Neural cell (in vitro differentiated cells): ENCODE measurements around the gene CDCA5. TPM values are rescaled to one million over a fixed set of nuclear protein-coding genes. Genes with fewer than 3 reads are reported as not detected.
A peak's percentile ranks its signal among the peaks of the same experiment; 100 is the strongest.
"Not testable (repeated sequence)": the region's sequence is repeated elsewhere in the genome, so short reads cannot be mapped to it uniquely, and the experiment has no call there.

ENCODE experiments used
- H2AFZ ChIP-seq: fragments of 200-600, 300-800 bp; sonication (generic), shearing (Covaris generic); 2 replicates; pipeline ENCODE4 v1.6.0; 2014; ENCODE audit warnings: low read depth, mild to moderate bottlenecking, antibody characterized with exemption, low read length, moderate library complexity
- H3F3A ChIP-seq: fragments of 200-600 bp; shearing (Covaris generic); 2 replicates; pipeline ENCODE4 v1.6.1; 2016; ENCODE audit warnings: mild to moderate bottlenecking, moderate library complexity, mixed read lengths, antibody characterized with exemption, low read length; ENCODE audit not compliant: insufficient read depth, poor library complexity, severe bottlenecking
- H3K27ac ChIP-seq: fragments of 200-600, 300-800 bp; sonication (generic), shearing (Covaris generic); 2 replicates; pipeline ENCODE4 v1.5.1; 2014; ENCODE audit warnings: mild to moderate bottlenecking, low read length, moderate library complexity
- H3K27me3 ChIP-seq: fragments of 300-800, 200-600 bp; sonication (generic), shearing (Covaris generic); 2 replicates; pipeline ENCODE4 v1.6.0; 2014; ENCODE audit warnings: mild to moderate bottlenecking, low read depth, low read length, moderate library complexity; ENCODE audit not compliant: insufficient read depth
- H3K36me3 ChIP-seq: fragments of 300-800, 200-600 bp; sonication (generic), shearing (Covaris generic); 2 replicates; pipeline ENCODE4 v1.5.1; 2014; ENCODE audit warnings: mild to moderate bottlenecking, antibody characterized with exemption, low read length, moderate library complexity; ENCODE audit not compliant: insufficient read depth
- H3K4me2 ChIP-seq: fragments of 300-800, 200-600 bp; sonication (generic), shearing (Covaris generic); 2 replicates; pipeline ENCODE4 v1.6.0; 2014; ENCODE audit warnings: mild to moderate bottlenecking, low read length
- H3K4me3 ChIP-seq: fragments of 300-800, 200-600 bp; sonication (generic), shearing (Covaris generic); 2 replicates; pipeline ENCODE4 v1.5.1; 2014; ENCODE audit warnings: mild to moderate bottlenecking, low read length, moderate library complexity
- H3K79me2 ChIP-seq: fragments of 200-600 bp; shearing (Covaris generic); replicated peaks from 2 replicates; pipeline ENCODE4 v1.6.0; 2014; ENCODE audit warnings: mild to moderate bottlenecking, low read length, moderate library complexity; ENCODE audit not compliant: insufficient read depth
- H3K9ac ChIP-seq: fragments of 300-800, 200-600 bp; sonication (generic), shearing (Covaris generic); 2 replicates; pipeline ENCODE4 v1.6.1; 2016; ENCODE audit warnings: mild to moderate bottlenecking, low read length, mixed read lengths
- H3K9me2 ChIP-seq: fragments of 200-600 bp; shearing (Covaris generic); 2 replicates; pipeline ENCODE4 v1.6.1; 2016; ENCODE audit warnings: mild to moderate bottlenecking, low read length, mixed read lengths; ENCODE audit not compliant: insufficient read depth
- H3K9me3 ChIP-seq: fragments of 200-600, 300-800 bp; sonication (generic), shearing (Covaris generic); 2 replicates; pipeline ENCODE4 v1.6.1; 2016; ENCODE audit warnings: mild to moderate bottlenecking, mixed run types, low read length, moderate library complexity, mixed read lengths
- H4K20me1 ChIP-seq: fragments of 200-600 bp; shearing (Covaris generic); 2 replicates; pipeline ENCODE4 v1.6.1; 2016; ENCODE audit warnings: mild to moderate bottlenecking, mixed run types; ENCODE audit not compliant: insufficient read depth
- EP300 ChIP-seq: fragments of 450-650 bp; conservative IDR thresholded peaks from 2 replicates; pipeline ENCODE4 v1.6.1; 2014; ENCODE audit warnings: antibody characterized with exemption, mild to moderate bottlenecking, moderate library complexity; ENCODE audit not compliant: poor library complexity, severe bottlenecking
- EZH2 ChIP-seq: fragments of 200-600, 300-800 bp; shearing (Covaris generic), sonication (generic); IDR thresholded peaks from 2 replicates; pipeline ENCODE4 v1.6.1; 2014; ENCODE audit warnings: antibody characterized with exemption, low read length, borderline replicate concordance, mild to moderate bottlenecking; ENCODE audit not compliant: insufficient read depth, poor library complexity, severe bottlenecking
- MXI1 ChIP-seq: fragments of 450-650 bp; conservative IDR thresholded peaks from 2 replicates; pipeline ENCODE4 v1.6.1; 2014; ENCODE audit warnings: antibody characterized with exemption, mild to moderate bottlenecking; ENCODE audit not compliant: poor library complexity, severe bottlenecking
- POLR2AphosphoS5 ChIP-seq: IDR thresholded peaks from 2 replicates; pipeline ENCODE4 v1.6.1; 2012
- RAD21 ChIP-seq: fragments of 450-650 bp; conservative IDR thresholded peaks from 2 replicates; pipeline ENCODE4 v1.6.1; 2014; ENCODE audit warnings: antibody characterized with exemption, mild to moderate bottlenecking, moderate library complexity
- SMC3 ChIP-seq: fragments of 450-650 bp; conservative IDR thresholded peaks from 2 replicates; pipeline ENCODE4 v1.6.1; 2014; ENCODE audit warnings: antibody characterized with exemption, mild to moderate bottlenecking, moderate library complexity; ENCODE audit not compliant: poor library complexity
- TAF1 ChIP-seq: IDR thresholded peaks from 2 replicates; pipeline ENCODE4 v1.6.1; 2012; ENCODE audit warnings: low read depth
- polyA plus RNA-seq: library from polyadenylated mRNA; depleted of rRNA; stranded (reverse); fragments of >200 nt; gene quantifications from 2 replicates; pipeline ENCODE4 v1.2.3, GENCODE V29; 2014
- TF ChIP-seq, protein P1 (sequence below): IDR thresholded peaks from 2 replicates; pipeline ENCODE4 v1.6.1; 2012; ENCODE audit warnings: borderline replicate concordance
- TF ChIP-seq, protein P2 (sequence below): fragments of 450-650 bp; IDR thresholded peaks from 2 replicates; pipeline ENCODE4 v1.5.1; 2014; ENCODE audit warnings: antibody characterized with exemption, mild to moderate bottlenecking, moderate library complexity; ENCODE audit not compliant: poor library complexity, severe bottlenecking

CDCA5 gene
- polyA plus RNA-seq, 1 donor from 2014 or later: 2.3 TPM

DNA sequence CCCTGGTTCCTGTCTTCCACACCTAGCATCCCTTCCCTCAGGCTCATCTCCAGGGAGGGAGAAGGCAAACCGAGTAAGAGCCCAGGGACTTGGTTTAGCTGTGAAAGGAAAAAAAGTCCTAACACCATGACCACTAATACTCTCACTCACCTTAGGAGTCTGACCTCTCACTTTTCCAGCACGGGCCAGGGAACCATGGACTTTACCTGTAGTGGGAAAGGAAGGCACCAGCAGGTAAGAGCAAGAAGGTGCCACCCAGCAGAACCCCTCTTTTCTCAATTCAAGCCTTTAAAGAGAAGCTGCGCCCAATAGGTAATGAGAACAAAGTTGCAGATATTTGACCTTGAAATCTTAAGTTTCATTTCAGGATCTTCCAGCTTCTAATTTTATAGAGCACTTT lies 37.0 kb upstream of the CDCA5 start:
- H3K4me2 ChIP-seq: peak overlapping the region; percentile 98
- peak overlapping the region; percentile 97 for H3K9ac ChIP-seq
- no peaks in the 10 kb centered on the region for H3K9me2 ChIP-seq
- no peaks in the 10 kb centered on the region for H4K20me1 ChIP-seq
- H3K27me3 ChIP-seq: no peaks in the 10 kb centered on the region
- H3K79me2 ChIP-seq: peaks cover 35% of the 10 kb centered on the region
- no peak overlapping the region for H2AFZ ChIP-seq
- H3K36me3 ChIP-seq: peaks cover 10% of the 10 kb centered on the region
- no peaks in the 10 kb centered on the region for H3K9me3 ChIP-seq
- H3K4me3 ChIP-seq: peak overlapping the region; percentile 73
- no peaks in the 10 kb centered on the region for H3F3A ChIP-seq
- H3K27ac ChIP-seq: peak overlapping the region; percentile 91
- no peak for TF ChIP-seq RAD21
- TF ChIP-seq, protein P1, sequence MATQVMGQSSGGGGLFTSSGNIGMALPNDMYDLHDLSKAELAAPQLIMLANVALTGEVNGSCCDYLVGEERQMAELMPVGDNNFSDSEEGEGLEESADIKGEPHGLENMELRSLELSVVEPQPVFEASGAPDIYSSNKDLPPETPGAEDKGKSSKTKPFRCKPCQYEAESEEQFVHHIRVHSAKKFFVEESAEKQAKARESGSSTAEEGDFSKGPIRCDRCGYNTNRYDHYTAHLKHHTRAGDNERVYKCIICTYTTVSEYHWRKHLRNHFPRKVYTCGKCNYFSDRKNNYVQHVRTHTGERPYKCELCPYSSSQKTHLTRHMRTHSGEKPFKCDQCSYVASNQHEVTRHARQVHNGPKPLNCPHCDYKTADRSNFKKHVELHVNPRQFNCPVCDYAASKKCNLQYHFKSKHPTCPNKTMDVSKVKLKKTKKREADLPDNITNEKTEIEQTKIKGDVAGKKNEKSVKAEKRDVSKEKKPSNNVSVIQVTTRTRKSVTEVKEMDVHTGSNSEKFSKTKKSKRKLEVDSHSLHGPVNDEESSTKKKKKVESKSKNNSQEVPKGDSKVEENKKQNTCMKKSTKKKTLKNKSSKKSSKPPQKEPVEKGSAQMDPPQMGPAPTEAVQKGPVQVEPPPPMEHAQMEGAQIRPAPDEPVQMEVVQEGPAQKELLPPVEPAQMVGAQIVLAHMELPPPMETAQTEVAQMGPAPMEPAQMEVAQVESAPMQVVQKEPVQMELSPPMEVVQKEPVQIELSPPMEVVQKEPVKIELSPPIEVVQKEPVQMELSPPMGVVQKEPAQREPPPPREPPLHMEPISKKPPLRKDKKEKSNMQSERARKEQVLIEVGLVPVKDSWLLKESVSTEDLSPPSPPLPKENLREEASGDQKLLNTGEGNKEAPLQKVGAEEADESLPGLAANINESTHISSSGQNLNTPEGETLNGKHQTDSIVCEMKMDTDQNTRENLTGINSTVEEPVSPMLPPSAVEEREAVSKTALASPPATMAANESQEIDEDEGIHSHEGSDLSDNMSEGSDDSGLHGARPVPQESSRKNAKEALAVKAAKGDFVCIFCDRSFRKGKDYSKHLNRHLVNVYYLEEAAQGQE: no peak
- TF ChIP-seq TAF1: no peak
- TF ChIP-seq, protein P2, sequence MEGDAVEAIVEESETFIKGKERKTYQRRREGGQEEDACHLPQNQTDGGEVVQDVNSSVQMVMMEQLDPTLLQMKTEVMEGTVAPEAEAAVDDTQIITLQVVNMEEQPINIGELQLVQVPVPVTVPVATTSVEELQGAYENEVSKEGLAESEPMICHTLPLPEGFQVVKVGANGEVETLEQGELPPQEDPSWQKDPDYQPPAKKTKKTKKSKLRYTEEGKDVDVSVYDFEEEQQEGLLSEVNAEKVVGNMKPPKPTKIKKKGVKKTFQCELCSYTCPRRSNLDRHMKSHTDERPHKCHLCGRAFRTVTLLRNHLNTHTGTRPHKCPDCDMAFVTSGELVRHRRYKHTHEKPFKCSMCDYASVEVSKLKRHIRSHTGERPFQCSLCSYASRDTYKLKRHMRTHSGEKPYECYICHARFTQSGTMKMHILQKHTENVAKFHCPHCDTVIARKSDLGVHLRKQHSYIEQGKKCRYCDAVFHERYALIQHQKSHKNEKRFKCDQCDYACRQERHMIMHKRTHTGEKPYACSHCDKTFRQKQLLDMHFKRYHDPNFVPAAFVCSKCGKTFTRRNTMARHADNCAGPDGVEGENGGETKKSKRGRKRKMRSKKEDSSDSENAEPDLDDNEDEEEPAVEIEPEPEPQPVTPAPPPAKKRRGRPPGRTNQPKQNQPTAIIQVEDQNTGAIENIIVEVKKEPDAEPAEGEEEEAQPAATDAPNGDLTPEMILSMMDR: no peak
- no peak for TF ChIP-seq EP300
- no peak for TF ChIP-seq MXI1
- no peak for TF ChIP-seq EZH2
- TF ChIP-seq POLR2AphosphoS5: no peak
- no peak for TF ChIP-seq SMC3

DNA sequence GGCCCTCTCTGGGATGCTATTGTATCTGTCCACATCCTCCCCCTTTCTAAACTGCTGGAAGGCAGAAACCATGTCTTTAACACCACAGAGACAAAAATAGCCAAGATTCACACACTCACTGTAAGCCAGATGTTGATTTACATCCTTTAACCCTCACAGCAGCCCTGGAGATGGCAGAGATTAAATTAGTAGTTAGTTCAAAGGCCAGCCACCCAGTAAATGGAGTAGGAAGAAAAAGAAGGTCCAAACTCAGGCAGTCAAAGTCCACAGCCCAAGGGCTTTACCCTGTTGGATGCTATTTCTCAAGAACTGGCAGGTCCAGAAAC lies 35.8 kb upstream of the CDCA5 start:
- Histone ChIP-seq H3K36me3 (peaks cover 10% of the 10 kb centered on the region), H3K4me3 (no peak overlapping the region), H2AFZ (no peak overlapping the region), H4K20me1 (no peaks in the 10 kb centered on the region), H3F3A (no peaks in the 10 kb centered on the region), H3K9ac (no peak overlapping the region), H3K9me2 (no peaks in the 10 kb centered on the region), H3K27me3 (no peaks in the 10 kb centered on the region), H3K27ac (no peak overlapping the region), H3K9me3 (no peaks in the 10 kb centered on the region), H3K79me2 (peaks cover 35% of the 10 kb centered on the region), H3K4me2 (no peak overlapping the region)
- TF ChIP-seq SMC3: no peak
- no peak for TF ChIP-seq EZH2
- no peak for TF ChIP-seq RAD21
- TF ChIP-seq, protein P2: no peak
- TF ChIP-seq, protein P1: no peak
- TF ChIP-seq EP300: no peak
- TF ChIP-seq MXI1: no peak
- no peak for TF ChIP-seq POLR2AphosphoS5
- TF ChIP-seq TAF1: no peak

DNA sequence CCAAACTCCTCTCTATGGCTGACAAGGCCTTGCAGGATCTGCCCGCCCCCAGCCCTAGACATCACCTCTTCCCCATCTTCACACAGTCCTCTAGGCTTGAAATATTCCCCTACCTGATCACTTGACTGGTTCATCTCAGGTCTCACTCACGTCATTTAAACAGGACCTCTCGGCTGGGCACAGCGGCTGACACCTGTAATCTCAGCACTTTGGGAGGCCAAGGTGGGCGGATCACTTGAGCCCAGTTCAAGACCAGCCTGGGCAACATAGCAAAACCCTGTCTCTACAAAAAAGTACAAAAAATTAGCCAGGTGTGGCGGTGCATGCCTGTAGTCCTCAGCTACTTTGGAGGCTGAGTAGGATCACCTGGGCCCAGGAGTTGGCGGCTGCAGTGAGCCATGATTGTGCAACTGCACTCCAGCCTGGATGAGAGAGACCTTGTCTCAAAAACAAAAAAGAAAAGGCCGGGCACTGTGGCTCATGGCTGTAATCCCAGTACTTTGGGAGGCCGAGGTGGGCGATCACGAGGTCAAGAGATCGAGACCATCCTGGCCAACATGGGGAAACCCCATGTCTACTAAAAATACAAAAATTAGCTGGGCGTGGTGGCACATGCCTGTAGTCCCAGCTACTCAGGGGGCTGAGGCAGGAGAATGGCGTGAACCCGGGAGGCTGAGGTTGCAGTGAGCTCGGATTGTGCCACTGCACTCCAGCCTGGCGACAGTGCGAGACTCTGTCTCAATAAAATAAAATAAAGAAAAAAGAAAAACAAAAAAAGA lies 35.2 kb upstream of the CDCA5 start:
- H3K9me3 ChIP-seq, H3K27ac ChIP-seq, H3K4me3 ChIP-seq, H3F3A ChIP-seq, H4K20me1 ChIP-seq, H3K9me2 ChIP-seq, H3K27me3 ChIP-seq, H2AFZ ChIP-seq, H3K9ac ChIP-seq, H3K4me2 ChIP-seq: not testable (repeated sequence)
- peaks cover 10% of the 10 kb centered on the region for H3K36me3 ChIP-seq
- H3K79me2 ChIP-seq: peaks cover 34% of the 10 kb centered on the region
